Stimulated activated CD8-positive, alpha-beta memory T cell treated with anti-CD3 and anti-CD28 coated beads, Interleukin-7, amount 100 ng/mL, for 24 hours (primary cell): ENCODE data around the gene LAMC1.
"Not testable (repeated sequence)": the region's sequence is repeated elsewhere in the genome, so short reads cannot be mapped to it uniquely, and the experiment has no call there.

ENCODE experiments used
- DNase-seq: peaks from one replicate; pipeline ENCODE4 v3.0.0-alpha.2; 2020; ENCODE audit warnings: low read depth

LAMC1 gene

GRCh38 chr1:183043872-183044854 lies 20.9 kb downstream of the LAMC1 start:
- DNase-seq, result no peak

DNA sequence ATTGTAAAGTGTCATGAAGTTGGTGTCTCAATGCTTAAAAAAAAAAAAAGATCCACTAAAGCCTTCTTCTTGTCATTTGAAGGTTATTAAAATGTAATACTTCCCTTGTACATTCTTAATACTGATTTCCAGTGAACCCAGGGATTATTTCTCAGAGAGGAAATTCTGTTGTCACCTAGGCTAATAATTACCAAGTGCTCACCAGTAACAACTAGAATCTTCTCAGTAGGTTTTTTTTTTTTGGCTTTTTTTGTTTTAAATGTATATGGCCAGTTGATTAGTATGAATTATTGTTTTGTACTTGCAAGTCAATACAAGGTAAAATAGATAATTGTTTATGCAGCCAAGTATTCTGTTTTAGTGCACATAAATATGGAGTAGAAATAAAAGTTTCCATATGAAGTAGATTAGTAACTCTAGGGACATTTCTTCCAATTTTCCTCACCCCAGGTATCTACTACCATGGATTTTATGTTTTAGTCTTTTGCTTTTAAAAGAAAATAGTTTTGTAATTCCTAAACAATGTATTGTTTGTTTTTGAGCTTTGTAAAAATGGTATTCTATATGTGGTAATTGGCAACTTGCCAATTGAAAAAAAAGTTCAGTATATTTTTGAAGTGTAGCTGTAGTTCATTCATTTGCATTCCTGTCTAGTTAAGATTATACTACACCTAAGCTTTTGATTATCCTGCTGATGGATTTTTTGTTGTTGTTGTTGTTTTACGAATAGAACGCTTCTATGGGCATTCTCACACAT lies 21.9 kb downstream of the LAMC1 start:
- no peak for DNase-seq

- no peak for DNase-seq
Measured at GRCh38 chr1:183048087-183049085, 25.2 kb downstream of the LAMC1 start.

DNA sequence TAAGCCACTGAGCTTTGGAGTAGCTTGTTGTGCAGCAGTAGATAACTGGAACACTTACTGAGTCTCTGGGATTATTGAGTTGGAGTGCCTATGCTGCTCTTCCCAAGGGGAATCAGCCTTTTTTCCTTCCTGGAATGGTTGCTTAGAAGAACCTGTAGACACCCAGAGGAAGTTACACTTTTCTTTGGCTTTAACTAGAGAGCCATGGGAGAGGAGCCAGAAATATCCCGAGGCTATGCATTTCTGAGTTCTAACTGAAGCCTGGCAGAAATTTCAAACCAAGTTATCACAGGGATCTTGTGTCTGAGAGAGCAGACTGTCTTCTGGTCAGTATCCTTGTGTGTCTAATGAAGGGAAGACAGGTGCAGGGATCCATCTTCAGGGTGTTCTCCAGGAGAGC lies 28.3 kb downstream of the LAMC1 start:
- DNase-seq, result no peak

DNA sequence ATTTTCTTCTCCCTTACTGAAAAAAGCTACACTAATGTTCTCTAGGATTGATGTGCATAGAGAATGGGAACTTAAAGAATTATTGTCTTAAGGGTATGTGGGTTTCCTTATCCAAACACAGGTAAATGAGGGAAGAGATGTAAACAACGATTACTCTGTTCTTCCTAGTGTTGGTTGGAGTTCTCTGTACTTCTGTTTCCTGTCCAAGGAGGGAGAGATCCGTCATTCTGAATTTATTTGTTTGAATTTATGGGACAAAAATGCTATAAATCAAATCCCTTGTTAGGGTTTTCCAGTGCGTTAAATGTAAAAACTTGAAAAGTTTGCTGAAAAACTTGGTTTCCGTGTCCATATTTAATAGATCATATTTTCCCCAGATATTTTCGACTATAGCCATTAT lies 29.6 kb downstream of the LAMC1 start:
- DNase-seq, result no peak

- DNase-seq, result no peak
Measured at GRCh38 chr1:183058851-183059502, 35.8 kb downstream of the LAMC1 start.

GRCh38 chr1:183061194-183061593 lies 38.0 kb downstream of the LAMC1 start:
- DNase-seq, result no peak

DNA sequence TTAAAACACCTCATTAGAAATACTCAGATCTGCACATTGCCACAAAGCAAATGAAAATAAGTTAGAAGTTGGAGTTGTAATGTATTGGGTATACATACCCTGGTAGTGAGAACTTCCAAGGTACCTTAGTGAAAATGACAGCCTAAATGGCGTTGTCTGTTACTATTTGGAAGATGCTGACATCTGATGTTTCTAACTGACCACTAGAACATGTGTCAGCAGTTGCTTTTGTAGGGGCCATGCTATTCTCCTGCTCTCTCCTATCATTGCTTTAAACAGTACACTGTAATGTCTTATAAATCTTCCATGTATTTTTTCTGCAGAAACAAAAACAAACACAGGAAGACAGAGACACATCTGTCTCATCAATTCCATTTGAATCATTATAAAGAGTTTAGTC lies 40.1 kb downstream of the LAMC1 start:
- DNase-seq, result no peak

- DNase-seq, result no peak
Measured at GRCh38 chr1:183065168-183065706, 42.0 kb downstream of the LAMC1 start.

DNA sequence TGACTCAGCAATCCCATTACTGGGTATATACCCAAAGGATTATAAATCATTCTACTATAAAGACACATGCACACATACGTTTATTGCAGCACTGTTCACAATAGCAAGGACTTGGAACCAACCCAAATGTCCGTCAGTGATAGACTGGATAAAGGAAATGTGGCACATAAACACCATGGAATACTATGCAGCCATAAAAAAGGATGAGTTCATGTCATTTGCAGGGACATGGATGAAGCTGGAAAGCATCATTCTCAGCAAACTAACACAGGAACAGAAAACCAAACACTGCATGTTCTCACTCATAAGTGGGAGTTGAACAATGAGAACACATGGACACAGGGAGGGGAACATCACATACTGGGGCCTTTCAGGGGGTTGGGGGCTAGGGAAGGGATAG lies 43.2 kb downstream of the LAMC1 start:
- DNase-seq, result not testable (repeated sequence)

- no peak for DNase-seq
Measured at GRCh38 chr1:183069562-183070216, 46.5 kb downstream of the LAMC1 start.

DNA sequence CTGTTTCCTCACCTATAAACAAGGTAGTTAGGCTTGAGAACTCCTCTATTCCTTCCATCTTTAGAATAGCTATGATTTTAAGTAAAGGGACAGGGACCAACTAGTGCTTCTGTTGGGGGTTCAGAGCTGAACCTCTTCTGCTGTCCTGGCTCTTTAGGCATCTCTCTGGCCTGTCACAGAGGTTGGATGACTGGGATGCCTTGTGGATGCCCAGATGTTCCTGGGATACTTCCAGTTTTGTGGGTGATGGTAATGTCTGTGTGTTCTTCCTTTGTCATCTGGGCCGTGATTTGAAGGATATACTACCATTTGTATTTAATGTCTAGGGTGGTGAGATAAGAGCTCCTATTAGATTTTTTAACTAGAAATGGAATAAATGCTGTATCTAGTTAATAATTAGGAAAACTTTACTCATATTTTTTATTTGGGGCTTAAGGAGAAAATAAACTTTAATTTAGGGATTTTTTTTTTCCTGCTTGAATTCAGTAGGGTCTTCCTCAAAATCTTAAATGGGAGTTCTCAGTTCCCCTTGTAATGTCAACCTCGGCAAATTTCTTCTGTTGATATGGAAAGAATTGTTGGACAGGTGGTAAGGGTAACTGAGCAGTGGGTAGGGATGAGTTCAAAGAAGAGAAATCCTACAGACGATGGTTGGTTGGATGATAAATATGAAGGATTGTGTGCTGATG lies 47.2 kb downstream of the LAMC1 start:
- DNase-seq, result no peak

DNA sequence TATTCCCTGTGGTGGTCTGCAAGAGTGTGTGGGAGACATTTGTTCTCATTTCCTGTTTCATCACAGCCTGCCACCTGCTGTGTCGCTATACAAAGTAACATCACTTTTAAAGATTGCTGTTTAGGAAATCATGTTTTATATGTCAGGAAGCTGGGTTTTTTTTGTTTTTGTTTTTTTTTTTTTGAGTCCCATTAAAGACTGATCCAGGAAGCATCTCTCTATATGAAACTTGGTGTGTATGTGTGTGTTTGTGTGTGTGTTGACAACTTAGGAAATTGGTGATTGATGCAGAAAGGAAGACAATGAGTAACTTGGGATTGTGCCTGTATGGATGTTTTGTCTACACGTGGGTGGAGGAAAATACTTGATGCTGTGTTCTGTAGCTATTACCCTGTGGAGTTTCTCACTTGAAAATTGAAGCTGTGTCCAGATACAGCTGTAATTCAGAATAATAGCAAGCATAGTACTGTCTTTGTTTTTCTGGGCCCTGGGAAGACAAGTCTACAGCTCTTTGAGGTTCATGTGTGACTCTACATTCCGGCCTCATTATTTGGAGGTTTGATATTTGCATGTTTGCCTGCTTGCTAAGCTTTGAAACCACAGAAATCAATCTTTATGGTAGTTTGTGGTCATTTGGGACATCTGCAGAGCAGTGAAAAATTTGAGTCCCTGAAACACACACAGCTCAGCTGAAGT lies 47.9 kb downstream of the LAMC1 start:
- no peak for DNase-seq

- not testable (repeated sequence) for DNase-seq
Measured at GRCh38 chr1:183072595-183072994, 49.4 kb downstream of the LAMC1 start.

DNA sequence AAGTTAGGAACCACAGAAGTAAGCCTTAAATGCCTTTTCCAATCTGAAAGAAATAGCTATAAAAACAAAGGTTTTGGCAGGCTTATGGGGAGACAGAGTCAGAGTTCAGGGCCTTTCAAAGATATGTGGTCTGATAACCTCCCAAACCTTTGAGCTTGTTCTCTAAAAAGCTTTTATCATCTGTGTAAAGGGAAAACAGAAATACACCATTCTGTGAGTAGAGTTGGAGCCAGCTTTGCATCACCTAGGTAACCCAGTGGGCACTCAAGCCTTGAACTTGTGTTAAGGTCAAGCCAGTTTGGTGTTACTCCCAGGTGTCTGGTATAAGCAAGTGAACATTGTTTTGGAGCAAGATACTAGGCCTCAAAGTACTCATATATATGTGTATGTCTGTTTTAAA lies 50.1 kb downstream of the LAMC1 start:
- no peak for DNase-seq

DNA sequence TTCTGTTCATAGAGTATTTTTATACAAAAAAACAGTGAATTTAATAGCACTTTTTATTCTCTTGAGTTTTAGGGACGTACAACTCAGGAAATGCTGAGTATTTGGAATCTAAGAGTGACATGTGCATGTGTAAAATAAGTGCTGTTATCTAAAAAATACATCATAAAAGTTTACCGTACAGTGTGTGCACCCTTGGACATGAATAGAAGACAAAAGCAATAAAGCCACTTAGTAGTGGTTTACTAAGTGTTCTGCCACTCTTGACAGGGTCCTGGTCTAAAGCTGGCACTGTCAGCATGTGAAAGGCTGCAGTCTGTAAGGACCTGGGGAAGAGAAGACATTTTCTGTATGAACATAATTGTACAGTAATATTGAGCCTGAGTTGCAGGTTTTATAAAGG lies 51.0 kb downstream of the LAMC1 start:
- no peak for DNase-seq

DNA sequence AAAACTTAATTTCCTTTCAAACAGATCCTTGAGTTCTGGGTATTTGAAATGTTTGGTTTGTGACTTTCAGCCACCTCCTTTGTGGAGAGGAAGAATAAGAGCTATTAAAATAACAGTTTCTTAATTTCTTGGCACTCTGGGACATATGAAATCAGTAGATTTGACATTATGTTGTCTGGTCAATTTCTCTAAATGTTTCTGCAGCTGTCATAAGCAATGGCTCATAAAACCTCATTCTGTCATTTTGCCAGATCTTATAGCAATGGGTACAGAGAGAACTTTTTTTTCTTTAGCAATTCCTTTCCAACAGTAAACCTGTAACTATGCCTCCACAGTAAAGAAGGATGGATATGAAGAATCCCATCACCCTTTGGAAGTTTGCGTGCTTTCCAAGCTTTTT lies 52.6 kb downstream of the LAMC1 start:
- DNase-seq, result no peak

GRCh38 chr1:183077097-183077496 lies 53.9 kb downstream of the LAMC1 start:
- no peak for DNase-seq

GRCh38 chr1:183079712-183080388 lies 56.6 kb downstream of the LAMC1 start:
- no peak for DNase-seq
